Stimulated activated CD4-positive, alpha-beta T cell treated with anti-CD3 and anti-CD28 coated beads, TNF-alpha, amount 100 ng/mL, for 24 hours (primary cell): ENCODE measurements around the gene EGLN2.
"Not testable (repeated sequence)": the region's sequence is repeated elsewhere in the genome, so short reads cannot be mapped to it uniquely, and the experiment has no call there.

Experiments used
- DNase-seq, 3 experiments: peaks; one replicate each; pipeline ENCODE4 v3.0.0-alpha.2; 2020; ENCODE audit warnings: low read depth in 3 of 3

The EGLN2 gene

GRCh38 chr19:40815223-40815622, 16.2 kb downstream of the EGLN2 start:
- no peak for DNase-seq

- peak; percentile 49 to 74 (median 61) for DNase-seq
Observed at GRCh38 chr19:40818480-40819399, 19.7 kb downstream of the EGLN2 start.

- DNase-seq, result peak in 2 of 3 experiments; percentile 44 to 51
Observed at GRCh38 chr19:40819479-40820234, 20.7 kb downstream of the EGLN2 start.

DNA sequence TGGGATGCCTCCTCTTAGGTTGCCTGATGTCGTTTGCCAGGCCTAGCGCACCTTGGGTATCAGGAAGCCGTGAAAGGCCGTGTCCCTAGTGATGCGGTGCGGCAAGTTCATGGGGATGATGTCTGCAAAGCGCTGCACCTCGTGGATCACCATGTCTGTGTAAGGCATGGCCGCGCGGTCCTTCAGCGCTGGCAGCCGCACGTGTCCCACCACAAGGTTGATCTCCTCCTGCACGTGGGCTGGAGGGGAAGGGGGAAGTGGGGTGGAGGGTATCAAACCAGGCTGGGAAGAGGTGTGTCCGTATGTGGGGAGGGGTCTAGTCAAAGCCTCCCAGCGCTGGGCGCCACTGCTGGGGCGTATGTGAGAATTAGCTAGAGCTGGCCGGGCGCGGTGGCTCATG, 23.2 kb downstream of the EGLN2 start:
- DNase-seq, result no peak

- not testable (repeated sequence) for DNase-seq
Observed at GRCh38 chr19:40822704-40823553, 23.9 kb downstream of the EGLN2 start.

- DNase-seq, result not testable (repeated sequence)
Observed at GRCh38 chr19:40824916-40825315, 25.9 kb downstream of the EGLN2 start.

DNA sequence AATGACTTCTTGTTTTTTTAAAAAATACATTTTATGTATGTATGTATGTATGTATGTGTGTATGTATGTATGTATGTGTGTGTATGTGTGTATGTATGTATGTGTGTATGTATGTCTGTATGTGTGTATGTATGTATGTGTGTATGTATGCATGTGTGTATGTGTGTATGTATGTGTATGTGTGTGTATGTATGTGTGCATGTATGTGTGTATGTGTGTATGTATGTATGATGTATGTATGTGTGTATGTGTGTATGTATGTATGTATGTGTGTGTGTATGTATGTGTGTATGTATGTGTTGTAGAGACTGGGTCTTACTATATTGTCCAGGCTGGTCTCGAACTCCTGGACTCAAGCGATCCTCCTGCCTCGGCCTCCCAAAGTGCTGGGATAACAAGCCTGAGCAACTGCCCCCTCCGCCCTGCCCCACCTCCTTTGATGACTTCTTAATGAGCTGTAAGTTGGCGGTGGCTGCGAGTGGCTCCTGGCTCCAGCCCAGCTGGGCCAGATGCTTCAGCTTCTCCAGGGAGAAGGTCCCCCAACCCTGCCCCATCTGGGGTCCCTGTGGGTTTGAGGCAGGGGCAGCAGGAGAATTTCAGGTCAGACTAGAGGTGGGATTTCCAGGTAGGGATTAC, 26.6 kb downstream of the EGLN2 start:
- not testable (repeated sequence) for DNase-seq

DNA sequence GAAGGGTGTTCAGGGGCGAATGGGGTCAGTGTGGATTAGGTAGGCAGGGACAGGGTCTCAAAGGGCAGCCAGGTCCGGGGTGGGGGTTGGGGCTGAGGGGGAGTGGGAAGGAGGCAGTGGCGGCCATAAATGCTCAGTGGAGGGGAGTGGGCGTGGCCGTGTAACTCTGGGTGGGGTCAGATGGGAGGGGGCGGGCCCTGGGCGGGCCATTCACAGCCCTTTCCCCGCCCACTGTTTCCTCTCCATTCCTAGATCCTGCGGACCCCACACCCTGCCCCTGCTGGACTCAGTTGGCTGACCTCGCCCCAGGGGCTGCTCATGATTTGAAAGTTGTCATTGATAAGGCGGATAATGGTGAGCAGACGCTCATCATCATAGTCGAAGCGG, 27.3 kb downstream of the EGLN2 start:
- not testable (repeated sequence) for DNase-seq

DNA sequence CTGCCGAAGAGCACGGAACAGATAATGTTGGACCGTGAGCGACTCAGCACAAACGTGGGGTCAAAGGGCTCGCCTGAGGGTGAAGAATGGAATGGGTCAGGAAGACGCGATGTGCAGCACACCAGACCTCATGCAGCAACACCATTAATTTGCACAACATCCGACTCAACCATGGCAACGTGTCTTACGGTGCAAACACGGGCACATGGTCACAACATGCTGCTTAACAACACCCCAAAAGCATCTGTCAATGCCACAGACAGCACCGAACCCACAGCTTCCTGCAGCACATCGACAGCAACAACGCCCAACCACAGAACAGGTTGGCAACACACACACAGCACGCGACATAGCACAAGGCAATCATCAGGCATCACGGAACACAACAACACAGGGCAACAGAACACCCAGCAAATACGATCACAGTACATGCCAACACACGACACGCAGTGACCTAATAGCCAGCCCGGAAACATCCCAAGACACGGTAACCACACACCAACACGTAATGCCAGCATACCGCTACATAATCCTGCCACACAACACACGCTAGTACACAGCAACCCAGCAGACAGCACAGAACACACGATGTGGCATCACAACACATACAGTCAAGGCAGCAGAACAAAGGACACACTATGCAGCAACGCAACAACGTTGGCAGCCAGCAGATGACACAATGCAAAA, 27.9 kb downstream of the EGLN2 start:
- not testable (repeated sequence) for DNase-seq

DNA sequence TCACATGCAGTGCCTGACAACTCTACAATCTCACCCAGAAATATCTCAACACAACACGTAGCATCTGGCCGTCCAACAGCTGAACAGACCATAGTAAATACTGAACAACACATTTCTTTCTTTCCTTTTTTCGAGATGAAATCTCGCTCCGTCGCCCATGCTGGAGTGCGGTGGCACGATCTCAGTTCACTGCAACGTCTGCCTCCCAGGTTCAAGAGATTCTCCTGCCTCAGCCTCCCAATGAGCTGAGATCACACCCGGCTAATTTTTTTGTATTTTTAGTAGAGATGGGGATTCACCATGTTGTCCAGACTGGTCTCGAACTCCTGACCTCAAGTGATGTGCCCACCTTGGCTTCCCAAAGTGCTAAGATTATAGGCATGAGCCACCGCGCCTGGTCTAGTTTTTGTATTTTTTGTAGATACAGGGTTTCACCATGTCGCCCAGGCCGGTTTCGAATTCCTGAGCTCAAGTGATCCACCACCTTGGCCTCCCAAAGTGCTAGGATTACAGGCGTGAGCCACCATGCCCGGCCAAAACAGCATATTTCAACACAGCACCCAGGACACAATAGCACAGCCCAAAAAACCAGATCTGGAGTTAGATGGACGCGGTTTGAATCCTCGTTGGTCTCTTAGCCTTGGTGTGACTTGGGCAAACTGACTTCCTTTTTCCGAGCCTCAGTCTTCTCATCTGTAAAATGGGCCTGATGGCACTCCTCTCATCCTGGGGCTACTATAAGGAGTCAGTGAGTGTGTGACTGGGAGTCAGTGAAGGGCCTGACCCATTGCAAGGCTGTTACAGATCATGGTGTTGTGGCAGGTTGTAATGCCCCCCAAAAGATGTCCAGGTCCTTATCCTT, 28.6 kb downstream of the EGLN2 start:
- DNase-seq, result no peak

- DNase-seq, result no peak
Observed at GRCh38 chr19:40829205-40829604, 30.2 kb downstream of the EGLN2 start.

DNA sequence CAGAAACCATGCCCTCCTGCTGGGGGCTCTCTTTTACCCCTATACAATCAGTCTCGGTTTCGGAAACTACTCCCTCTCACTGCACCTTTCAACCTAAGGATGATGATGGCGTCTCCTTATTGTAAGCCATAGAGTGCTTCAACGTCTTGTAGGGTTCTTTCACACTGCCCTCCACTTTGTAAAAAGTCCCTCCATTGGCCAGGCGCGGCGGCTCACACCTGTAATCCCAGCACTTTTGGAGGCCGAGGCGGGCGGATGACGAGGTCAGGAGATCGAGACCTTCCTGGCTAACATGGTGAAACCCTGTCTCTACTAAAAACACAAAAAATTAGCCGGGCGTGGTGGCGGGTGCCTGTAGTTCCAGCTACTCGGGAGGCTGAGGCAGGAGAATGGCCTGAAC, 31.8 kb downstream of the EGLN2 start:
- not testable (repeated sequence) for DNase-seq

GRCh38 chr19:40831502-40832430, 32.8 kb downstream of the EGLN2 start:
- no peak for DNase-seq

GRCh38 chr19:40832431-40832790, 33.4 kb downstream of the EGLN2 start:
- not testable (repeated sequence) for DNase-seq

GRCh38 chr19:40833728-40834533, 34.9 kb downstream of the EGLN2 start:
- not testable (repeated sequence) for DNase-seq

DNA sequence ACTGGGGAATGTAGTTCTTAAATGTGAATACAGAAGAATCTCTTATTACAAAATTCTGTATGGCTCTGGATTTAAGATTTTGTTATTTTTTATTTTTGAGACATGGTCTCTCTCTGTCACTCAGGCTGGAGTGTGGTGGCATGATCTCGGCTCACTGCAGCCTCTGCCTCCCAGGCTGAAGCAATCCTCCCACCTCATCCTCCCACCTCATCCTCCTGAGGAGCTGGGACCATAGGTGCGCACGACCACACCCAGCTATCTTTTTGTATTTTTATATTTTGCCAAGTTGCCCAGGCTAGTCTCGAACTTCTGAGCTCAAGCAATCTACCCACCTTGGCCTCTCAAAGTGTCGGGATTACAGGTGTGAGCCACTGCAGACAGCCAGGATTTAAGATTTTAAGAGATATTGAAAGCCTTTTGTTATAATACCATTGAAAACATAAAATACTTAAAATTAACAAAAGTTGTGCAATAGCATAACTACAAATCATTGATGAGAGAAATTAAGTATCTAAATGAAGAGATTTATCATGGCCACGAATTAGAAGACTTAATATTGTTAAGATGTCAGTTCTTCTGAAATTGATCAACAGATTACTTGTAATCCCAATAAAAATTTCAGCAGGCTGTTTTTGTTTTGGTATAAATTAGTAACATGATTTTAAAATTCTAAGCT, 37.9 kb downstream of the EGLN2 start:
- no peak for DNase-seq

GRCh38 chr19:40838477-40838876, 39.5 kb downstream of the EGLN2 start:
- not testable (repeated sequence) for DNase-seq
